Prostate gland (tissue), 2 donors: ENCODE measurements around the gene NHLH1.

Experiments used
- CTCF ChIP-seq, 4 experiments: fragments of 200-600 bp in 2 of 4; fragments of 450-650 bp in 2 of 4; sonication (generic) in 2 of 4; IDR thresholded peaks; 1 replicate in 3 of 4; 2 replicates in 1 of 4; pipeline ENCODE4 v1.5.1; 2016 to 2019; ENCODE audit warnings: antibody characterized with exemption in 4 of 4, mild to moderate bottlenecking in 2 of 4, moderate library complexity in 2 of 4
- POLR2A ChIP-seq: fragments of 450-650 bp; IDR thresholded peaks from one replicate; pipeline ENCODE4 v1.6.1; 2016; ENCODE audit warnings: antibody characterized with exemption, mild to moderate bottlenecking

- TF ChIP-seq CTCF (IDR thresholded peaks at IDR 0.05) (no peak), POLR2A (no peak)
These were observed 48.0 kb downstream of the NHLH1 start for GRCh38 chr1:160414881-160415280.
